Subcutaneous adipose tissue (tissue), 4 donors: ENCODE data around the gene LCN12. TPM values are rescaled to one million over a fixed set of nuclear protein-coding genes. Genes with fewer than 3 reads are reported as not detected.

Experiments
- CTCF ChIP-seq: fragments of 450-650 bp; IDR thresholded peaks from one replicate; pipeline ENCODE4 v1.5.1; 2016; ENCODE audit warnings: low read depth, mild to moderate bottlenecking, control low read depth, antibody characterized with exemption, moderate library complexity
- total RNA-seq, 4 donors: library from RNA; depleted of rRNA; stranded (reverse); fragments of >200 nt; gene quantifications; one replicate each; pipeline ENCODE4 v1.1.0, GENCODE V29; 2016

The LCN12 gene
- total RNA-seq, 4 donors from 2014 or later, result not detected

- TF ChIP-seq CTCF, result no peak
Observed at GRCh38 chr9:136965771-136966484, 13.9 kb downstream of the LCN12 start.

DNA sequence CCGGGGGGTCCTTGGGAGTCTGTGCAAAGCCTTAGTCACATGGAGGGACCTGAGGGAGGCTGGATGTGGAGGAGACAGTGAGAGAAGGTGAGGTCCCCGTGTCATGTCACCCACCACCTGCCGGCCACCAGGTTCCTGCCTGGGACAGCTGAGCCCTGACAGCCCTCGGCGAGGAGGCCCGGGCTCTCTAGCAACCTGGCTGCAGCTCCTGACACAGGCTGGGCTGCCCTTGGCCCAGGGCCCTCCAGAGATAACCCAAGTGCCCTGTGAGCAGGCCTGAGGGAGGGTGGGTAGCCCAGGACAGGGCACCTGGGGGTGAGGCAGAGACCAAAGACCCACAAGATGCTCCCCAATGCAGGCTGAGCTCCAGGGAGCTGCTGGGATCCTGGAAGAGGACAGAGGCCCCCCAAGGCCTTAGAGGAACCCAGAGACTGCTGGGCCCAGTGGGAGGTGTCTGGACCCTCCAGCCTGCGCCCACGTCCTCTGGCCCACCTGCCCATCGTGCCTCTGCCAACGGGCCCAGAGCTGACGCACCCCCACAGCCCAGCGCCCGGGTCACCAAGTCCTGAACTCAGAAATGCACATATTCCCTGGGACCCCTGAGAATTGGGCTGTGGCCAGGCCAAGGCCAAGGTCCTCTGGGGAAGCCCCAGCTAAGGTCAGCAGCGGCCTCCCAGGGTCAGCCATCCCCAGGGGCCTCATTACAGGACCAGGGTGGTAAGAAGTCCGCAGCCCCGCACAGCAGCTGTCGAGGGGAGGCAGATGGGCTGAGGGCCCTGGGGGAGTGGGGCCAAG lies 16.5 kb downstream of the LCN12 start:
- no peak for TF ChIP-seq CTCF

GRCh38 chr9:136969150-136969549 lies 17.1 kb downstream of the LCN12 start:
- TF ChIP-seq CTCF, result no peak

- TF ChIP-seq CTCF, result no peak
Observed at GRCh38 chr9:136969774-136970173, 17.7 kb downstream of the LCN12 start.

DNA sequence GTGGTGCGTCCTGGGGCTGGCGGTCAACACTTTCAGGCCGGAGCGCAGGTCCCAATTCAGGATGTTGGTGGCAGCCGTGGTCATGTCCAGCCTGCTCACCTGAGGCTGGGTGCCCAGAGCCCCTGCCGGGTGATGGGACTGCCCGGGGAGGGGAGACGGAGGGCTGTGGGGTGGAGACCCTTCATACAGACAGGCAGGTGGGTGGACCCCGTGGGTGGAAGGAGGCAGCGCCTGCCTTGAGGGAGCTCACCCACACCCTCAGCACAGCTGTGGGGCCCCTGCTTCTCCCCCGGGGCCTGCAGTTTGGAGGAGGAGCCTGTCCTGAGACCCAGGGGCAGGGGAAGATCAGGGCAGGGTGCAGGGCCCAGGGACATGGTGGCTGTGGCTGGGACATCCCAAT lies 18.3 kb downstream of the LCN12 start:
- no peak for TF ChIP-seq CTCF

GRCh38 chr9:136971746-136972145 lies 19.7 kb downstream of the LCN12 start:
- no peak for TF ChIP-seq CTCF

GRCh38 chr9:136972335-136972734 lies 20.3 kb downstream of the LCN12 start:
- no peak for TF ChIP-seq CTCF
